Lower lobe of right lung (tissue), 2 donors: ENCODE data around the gene PTGER1. TPM values are rescaled to one million over a fixed set of nuclear protein-coding genes. Genes with fewer than 3 reads are reported as not detected.
A peak's percentile ranks its signal among the peaks of the same experiment; 100 is the strongest.

ENCODE experiments used
- ATAC-seq, 2 donors: fragments of 200-7000 bp; cut with Tn5 transposase; one replicate each; pipeline ENCODE4 v1.9.1; 2020 to 2022; ENCODE audit warnings: mild to moderate bottlenecking in 2 of 2, moderate library complexity in 2 of 2
- DNase-seq: peaks from one replicate; pipeline ENCODE4 v3.0.0-alpha.2; 2020
- H3K27ac ChIP-seq: fragments of 200-600 bp; one replicate; pipeline ENCODE4 v1.8.0; 2022
- H3K27me3 ChIP-seq: fragments of 200-600 bp; one replicate; pipeline ENCODE4 v1.8.0; 2022; ENCODE audit warnings: low read depth
- H3K36me3 ChIP-seq: fragments of 200-600 bp; one replicate; pipeline ENCODE4 v1.8.0; 2022; ENCODE audit warnings: mild to moderate bottlenecking
- H3K4me1 ChIP-seq: fragments of 200-600 bp; one replicate; pipeline ENCODE4 v1.8.0; 2022
- H3K4me3 ChIP-seq: fragments of 200-600 bp; one replicate; pipeline ENCODE4 v1.8.0; 2022; ENCODE audit warnings: mild to moderate bottlenecking
- H3K9me3 ChIP-seq: fragments of 200-600 bp; one replicate; pipeline ENCODE4 v1.8.0; 2022
- CTCF ChIP-seq: fragments of 200-600 bp; IDR thresholded peaks from one replicate; pipeline ENCODE4 v1.8.0; 2022; ENCODE audit warnings: antibody characterized with exemption, mild to moderate bottlenecking
- intact Hi-C: fragments of 100-400 bp; cut with DNase I; formaldehyde crosslinking; loops from one replicate; pipeline ENCODE4 v1.11.0; 2022
- total RNA-seq: library from RNA; stranded (reverse); fragmentation: NEBNext Ultra II Directional; extraction: Animal tissue kit (Norgen Biotek cat#: 25700); gene quantifications from one replicate; pipeline ENCODE4 v1.2.1, GENCODE V29; 2021
- donor health status: DM: no; HTN: yes; CAD: no; lungs with severe emphysema.

PTGER1 gene
- total RNA-seq, 1 donor from 2014 or later = 0.62 TPM

- H3K9me3 ChIP-seq = no peaks in the 10 kb centered on the region
- H3K27ac ChIP-seq = no peak overlapping the region
- DNase-seq (no peak), ATAC-seq (no peak)
- no peak for TF ChIP-seq CTCF
- H3K4me1 ChIP-seq = peaks cover 28% of the 10 kb centered on the region
- H3K27me3 ChIP-seq = peaks cover 9% of the 10 kb centered on the region
- intact Hi-C loops = no loop called here
- H3K36me3 ChIP-seq = peaks cover 63% of the 10 kb centered on the region
- no peak overlapping the region for H3K4me3 ChIP-seq
Observed at GRCh38 chr19:14479309-14479974, 4.3 kb upstream of the PTGER1 start.

- Histone ChIP-seq H3K4me1 (peaks cover 31% of the 10 kb centered on the region), H3K4me3 (no peak overlapping the region), H3K27ac (peak overlapping the region; percentile 65), H3K36me3 (peaks cover 55% of the 10 kb centered on the region), H3K9me3 (no peaks in the 10 kb centered on the region), H3K27me3 (peaks cover 16% of the 10 kb centered on the region)
- intact Hi-C loops = no loop called here
- ATAC-seq (no peak), DNase-seq (no peak)
- no peak for TF ChIP-seq CTCF
Observed at GRCh38 chr19:14478113-14478545, 3.0 kb upstream of the PTGER1 start.

- DNase-seq = no peak
- intact Hi-C loops = no loop called here
- Histone ChIP-seq H3K4me1 (peaks cover 35% of the 10 kb centered on the region), H3K9me3 (no peaks in the 10 kb centered on the region), H3K36me3 (peaks cover 49% of the 10 kb centered on the region), H3K4me3 (no peak overlapping the region), H3K27me3 (peaks cover 22% of the 10 kb centered on the region), H3K27ac (peak overlapping the region; percentile 65)
- TF ChIP-seq CTCF = no peak
- ATAC-seq = no peak
Observed at GRCh38 chr19:14477418-14478112, 2.4 kb upstream of the PTGER1 start.

GRCh38 chr19:14476673-14477401 is 1.7 kb upstream of the PTGER1 start:
- H3K27ac ChIP-seq = peak overlapping the region; percentile 65
- DNase-seq (no peak), ATAC-seq (peak; percentile 15 to 28)
- H3K27me3 ChIP-seq = peaks cover 26% of the 10 kb centered on the region
- no peak overlapping the region for H3K4me3 ChIP-seq
- intact Hi-C loops = no loop called here
- H3K9me3 ChIP-seq = no peaks in the 10 kb centered on the region
- peaks cover 42% of the 10 kb centered on the region for H3K4me1 ChIP-seq
- no peak for TF ChIP-seq CTCF
- peaks cover 42% of the 10 kb centered on the region for H3K36me3 ChIP-seq

GRCh38 chr19:14476327-14476672 is 1.1 kb upstream of the PTGER1 start:
- no peaks in the 10 kb centered on the region for H3K9me3 ChIP-seq
- H3K27me3 ChIP-seq = peaks cover 26% of the 10 kb centered on the region
- DNase-seq (no peak), ATAC-seq (no peak)
- H3K4me3 ChIP-seq = no peak overlapping the region
- peaks cover 43% of the 10 kb centered on the region for H3K36me3 ChIP-seq
- no peak overlapping the region for H3K27ac ChIP-seq
- H3K4me1 ChIP-seq = peaks cover 42% of the 10 kb centered on the region
- TF ChIP-seq CTCF = no peak
- intact Hi-C loops = no loop called here
